DMS153 (cell line): ENCODE data around the gene WASF1.
"Not testable (repeated sequence)": the region's sequence is repeated elsewhere in the genome, so short reads cannot be mapped to it uniquely, and the experiment has no call there.

ENCODE experiments used
- DNase-seq: peaks from one replicate; lab custom pipeline; 2025; lab: John Stamatoyannopoulos, UW

The WASF1 gene

DNA sequence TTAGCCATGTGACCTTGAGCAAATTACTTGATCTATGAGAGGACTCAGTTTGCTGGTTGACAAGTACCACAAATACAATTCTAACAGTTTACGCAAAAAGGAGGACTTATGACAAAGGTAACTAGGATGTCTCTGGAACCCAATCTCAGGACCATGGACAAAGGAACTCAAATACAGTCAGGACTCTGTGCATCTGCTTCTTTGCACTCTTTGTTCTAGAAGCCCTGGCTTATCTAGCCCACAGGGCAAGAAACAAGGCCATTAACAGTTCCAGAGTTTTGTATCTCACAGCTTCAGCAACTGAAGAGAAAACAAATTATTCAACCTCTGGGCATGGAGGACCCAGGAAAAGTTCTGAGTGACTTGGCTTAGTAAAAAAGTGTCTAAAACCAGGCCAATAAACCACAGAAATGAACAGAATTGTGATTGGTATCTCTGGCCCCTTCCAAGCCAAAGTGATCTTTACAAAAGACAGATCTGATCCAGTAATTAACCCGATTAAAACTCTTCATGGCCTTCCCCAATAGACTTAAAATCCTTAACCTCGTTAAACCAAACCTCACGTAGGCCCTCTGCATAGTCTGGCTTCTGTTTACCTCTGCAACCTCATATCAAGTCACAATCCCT, 5.9 kb downstream of the WASF1 start:
- DNase-seq: no peak

DNA sequence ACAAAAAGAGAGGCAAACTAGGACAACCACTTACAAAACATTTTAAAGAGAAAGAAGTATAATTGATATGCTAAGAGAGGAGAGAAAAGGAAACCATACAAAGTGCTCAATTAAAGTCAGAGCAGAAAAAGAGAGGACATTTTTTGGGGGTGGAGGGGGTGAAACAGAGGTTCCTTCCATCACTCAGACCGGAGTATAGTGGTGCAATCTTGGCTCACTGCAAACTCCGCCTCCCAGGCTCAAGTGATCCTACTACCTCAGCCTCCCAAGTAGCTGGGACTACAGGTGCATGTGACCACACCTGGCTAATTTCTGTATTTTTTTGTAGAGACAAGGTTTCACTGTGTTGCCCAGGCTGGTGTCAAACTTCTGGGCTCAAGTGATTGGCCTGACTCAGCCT, 9.4 kb downstream of the WASF1 start:
- DNase-seq: no peak

DNA sequence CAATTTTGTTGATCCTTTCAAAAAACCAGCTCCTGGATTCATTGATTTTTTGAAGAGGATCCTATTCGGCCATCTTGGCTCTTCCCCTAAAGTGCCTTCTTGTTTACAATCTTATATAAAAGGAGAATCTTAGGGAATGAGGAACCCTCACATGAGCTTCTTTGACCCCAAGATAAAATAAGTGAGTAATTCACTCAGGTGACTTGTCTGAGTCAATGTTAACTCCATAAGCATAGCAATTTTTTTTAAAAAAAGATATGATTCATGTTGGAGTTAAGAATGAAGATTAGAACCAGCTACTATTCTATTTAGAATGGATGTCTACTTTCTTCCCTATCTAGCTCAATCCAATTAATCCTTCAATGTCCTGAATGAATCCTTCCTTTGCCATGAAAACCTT, 21.0 kb downstream of the WASF1 start:
- no peak for DNase-seq

GRCh38 chr6:110147870-110148269, 31.6 kb downstream of the WASF1 start:
- no peak for DNase-seq

DNA sequence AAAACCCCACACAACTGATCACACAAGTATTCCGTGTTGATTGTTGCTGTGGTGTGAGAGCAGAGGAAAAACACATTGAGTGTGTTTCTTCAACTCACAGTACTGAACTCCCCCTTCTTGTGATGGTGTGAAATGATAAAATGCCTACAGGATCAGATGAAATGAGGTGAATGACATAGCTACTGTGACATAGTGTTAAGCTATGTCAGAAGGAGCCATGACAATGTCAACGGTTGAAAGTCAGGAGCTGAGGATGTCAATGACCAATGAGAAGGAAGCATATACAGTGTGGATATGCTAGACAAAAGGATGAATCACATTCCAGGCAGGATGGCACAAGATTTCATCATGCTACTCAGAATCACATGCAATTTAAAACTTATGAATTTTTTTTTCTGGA, 38.8 kb downstream of the WASF1 start:
- DNase-seq: no peak

DNA sequence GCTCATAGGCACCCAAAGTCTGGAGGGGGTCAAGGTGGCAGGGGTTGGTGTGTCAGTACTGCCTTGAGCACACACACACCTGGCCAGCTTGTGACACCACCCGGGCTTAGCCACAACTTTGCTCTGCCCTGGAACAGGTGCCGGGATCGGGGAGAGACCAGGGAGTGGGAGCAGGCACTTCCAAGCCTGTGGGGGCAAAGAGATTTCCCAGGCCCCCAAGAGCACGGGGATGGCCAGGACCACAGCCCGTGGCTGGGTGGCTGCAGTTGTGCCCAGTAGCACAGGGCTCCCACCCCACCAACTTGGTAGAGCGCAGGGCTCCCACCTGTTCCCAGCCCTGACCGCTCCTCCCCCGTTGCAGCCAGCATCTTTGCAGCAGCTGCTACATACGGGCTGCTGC, 40.4 kb downstream of the WASF1 start:
- DNase-seq: no peak

DNA sequence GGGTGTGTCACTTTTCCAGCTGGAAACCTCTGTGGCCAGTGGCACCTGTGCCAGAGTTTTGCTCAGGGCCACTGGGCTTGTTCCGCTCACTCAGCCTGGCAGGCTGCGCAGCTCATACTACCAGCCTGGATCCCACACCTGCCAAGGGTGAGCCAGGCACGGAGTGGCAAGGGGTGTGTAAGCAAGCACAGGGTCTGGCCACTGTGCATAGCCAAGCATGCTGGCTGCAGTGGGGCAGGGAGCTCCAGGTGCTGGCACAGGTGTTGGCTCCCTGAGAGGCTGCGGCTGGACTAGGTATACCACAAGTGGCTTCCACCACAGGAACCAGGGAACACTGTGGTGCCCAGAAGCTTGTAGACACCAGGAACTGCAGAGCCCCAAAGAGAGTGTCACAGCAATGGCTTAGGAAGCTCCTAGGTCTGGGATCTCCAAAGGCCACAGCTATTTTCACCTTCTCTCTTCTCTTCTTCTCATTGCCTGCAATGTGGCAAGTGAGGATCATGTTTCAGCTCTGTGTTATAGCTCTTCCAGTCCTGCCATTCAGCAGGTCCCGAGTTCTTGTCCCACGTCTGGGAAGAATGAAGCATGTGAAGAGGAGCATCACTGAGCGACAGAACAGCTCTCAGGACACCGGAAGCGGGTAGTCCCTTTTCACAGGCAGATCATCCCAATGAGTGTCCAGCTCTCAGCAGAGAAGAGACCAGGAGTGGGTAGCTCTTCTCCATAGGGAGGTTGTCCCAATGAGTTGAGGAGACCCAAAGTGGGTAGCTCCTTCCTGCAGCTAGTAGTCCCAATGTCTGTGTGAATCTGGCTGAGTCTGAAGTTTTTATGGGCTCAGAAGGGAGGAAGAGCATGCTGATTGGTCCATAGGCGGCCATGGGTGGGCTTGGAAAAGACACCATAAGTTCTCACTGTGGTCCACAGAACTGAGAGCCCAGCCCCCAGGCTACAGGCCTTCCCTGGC, 41.3 kb downstream of the WASF1 start:
- no peak for DNase-seq

GRCh38 chr6:110130362-110130761, 49.1 kb downstream of the WASF1 start:
- no peak for DNase-seq

- no peak for DNase-seq
These were observed 51.1 kb downstream of the WASF1 start for GRCh38 chr6:110128418-110128817.

GRCh38 chr6:110125361-110125760, 54.1 kb downstream of the WASF1 start:
- DNase-seq: peak; percentile 94

DNA sequence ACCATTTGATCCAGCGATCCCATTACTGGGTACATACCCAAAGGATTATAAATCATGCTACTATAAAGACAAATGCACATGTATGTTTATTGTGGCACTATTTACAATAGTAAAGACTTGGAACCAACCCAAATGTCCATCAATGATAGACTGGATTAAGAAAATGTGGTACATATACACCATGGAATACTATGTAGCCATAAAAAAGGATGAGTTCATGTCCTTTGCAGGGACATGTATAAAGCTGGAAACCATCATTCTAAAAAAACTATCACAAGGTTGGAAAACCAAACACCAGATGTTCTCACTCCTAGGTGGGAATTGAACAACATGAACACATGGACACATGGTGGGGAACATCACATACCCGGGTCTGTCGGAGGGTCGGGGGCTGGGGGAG, 57.8 kb downstream of the WASF1 start:
- DNase-seq: not testable (repeated sequence)

GRCh38 chr6:110116258-110116657, 63.2 kb downstream of the WASF1 start:
- DNase-seq: no peak

DNA sequence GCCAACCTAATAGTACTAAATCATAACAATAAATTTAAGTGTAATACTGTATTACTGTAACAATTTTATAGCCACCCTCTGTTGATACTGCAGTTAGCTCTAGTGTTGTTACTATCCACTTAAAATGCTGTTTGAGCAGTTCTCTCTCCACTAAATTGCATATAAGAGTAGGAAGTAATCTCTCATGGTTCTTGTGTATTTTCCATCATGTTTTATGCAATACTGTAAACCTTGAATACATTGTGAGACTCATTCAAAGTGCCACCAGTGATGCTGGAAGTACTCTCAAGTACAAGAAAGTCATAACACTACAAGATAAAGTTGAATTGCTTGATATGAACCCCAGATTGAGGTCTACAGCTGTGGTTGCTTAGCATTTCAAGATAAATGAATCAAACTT, 65.5 kb downstream of the WASF1 start:
- DNase-seq: no peak

DNA sequence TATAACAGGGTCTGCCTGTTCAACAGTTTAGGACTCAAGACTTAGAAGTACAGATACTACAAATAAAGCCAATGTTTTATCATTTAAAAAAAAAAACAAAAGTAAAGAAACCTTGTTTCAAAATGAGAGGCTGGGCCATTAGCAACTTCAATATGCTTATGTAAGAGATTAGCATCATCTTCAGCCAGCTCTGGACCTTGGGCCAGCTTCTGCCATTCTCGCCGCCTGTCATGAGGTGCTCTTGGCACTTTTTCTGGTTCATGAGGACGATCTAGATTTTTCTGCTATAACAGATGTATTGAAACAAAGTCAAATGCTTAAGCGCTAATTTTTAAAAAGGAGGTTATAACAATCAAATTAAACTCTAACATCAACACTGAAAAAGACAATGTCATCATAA, 74.2 kb downstream of the WASF1 start:
- no peak for DNase-seq

DNA sequence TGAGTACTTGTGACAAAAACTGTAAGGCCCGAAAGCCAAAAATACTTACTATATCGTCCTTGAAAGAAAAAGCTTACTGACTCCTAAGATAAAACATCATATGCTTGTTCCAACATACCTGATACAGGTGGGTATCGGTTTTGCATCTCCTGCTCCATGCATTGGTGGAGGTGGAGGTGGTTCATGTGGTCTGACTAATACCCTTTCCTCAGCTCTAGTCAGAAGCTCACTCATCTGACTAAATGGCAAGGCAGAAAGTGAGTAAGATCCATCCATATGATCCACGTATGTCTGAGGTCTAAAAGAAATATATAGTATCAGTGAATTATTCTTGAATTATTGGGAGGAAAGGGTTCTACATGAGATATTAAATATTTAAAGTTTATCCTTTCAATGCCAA, 76.2 kb downstream of the WASF1 start:
- DNase-seq: no peak

- DNase-seq: no peak
These were observed 77.1 kb downstream of the WASF1 start for GRCh38 chr6:110102411-110102810.

- no peak for DNase-seq
These were observed 77.6 kb downstream of the WASF1 start for GRCh38 chr6:110101885-110102284.

DNA sequence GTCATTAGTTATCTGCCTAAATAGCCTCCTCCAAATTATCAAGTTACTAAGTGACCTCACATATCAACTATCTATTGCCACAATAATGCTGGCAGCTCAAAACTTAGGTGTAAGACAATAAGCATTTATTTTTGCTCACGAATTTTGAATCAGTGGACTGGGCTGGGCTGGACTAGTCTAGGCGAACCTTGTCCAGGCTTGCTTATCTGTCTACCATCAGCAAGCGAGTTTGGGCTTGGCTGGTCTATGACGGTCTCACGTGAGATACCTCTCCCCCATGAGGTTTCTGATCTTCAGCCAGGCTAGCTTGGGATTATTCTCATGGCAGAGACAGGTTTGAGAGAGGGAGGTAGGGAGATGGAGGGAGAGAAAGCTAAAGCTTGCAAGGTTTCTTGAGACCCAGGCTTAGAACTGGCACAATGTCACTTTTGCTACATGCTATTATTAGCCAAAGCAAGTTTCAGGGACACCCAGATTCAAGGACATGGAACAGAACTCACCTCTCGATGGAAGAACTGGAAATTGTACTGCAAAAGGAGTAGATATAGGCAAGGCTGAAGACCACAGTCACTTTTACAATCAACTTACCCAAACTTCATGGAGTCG, 80.9 kb downstream of the WASF1 start:
- no peak for DNase-seq

GRCh38 chr6:110097443-110097842, 82.0 kb downstream of the WASF1 start:
- no peak for DNase-seq

DNA sequence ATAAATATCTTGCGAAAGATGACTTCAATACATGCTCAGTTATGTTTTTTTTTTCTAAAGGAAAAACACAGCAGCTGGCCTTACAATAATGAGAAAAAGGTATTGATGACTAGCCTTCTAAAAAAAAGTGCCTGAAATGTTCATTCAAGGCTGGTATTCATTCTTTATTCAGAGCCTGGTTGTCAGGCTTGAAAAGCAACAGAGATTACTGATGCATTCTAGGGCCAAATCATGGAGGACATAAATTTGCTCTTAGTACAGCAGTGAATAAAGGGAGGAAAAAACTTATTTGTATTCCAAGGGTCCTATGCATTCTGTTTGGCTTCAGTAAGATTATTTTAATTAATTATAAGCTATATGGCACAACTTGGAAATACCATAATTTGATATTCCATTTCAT, 83.5 kb downstream of the WASF1 start:
- no peak for DNase-seq

DNA sequence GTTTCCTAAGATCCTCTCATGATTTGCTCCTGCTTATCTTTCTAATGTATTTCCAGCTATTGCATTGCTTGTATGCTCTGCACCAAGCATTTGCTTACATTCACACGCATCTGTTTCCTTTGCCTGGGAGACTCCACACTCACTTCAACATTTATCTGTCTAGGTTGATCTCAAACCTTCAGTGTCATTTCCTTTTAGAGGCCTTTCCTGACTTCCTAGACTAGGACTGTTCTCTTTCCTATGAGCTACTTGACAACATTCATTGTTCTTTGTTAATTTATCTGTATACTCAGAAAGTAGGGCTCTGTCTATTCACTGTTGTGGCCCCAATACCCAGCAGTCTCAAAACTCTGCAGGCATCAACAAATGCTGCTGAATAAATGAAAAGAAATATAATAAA, 84.4 kb downstream of the WASF1 start:
- DNase-seq: no peak

GRCh38 chr6:110093981-110094380, 85.5 kb downstream of the WASF1 start:
- no peak for DNase-seq

DNA sequence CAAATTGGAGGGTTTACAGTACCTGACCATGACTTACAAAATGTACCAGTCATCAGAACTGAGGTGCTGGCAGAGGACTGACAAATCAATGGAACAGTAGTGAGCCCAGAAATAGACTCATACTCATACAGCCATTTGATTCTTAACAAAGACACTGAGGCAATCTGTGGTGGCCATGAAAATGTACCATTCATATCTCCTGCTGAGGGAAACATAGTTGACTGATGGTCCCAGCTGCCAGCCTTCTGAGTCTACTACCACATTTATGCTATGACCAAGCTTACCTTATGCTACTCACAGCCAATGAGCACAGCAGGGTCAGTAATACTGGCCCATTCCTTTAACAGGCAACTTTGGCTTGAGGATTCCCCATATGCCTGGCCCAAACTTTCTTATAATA, 88.6 kb downstream of the WASF1 start:
- DNase-seq: no peak
